ENCODE data around the gene DDX39B.
"Not testable (repeated sequence)": the region's sequence is repeated elsewhere in the genome, so short reads cannot be mapped to it uniquely, and the experiment has no call there.

The DDX39B gene

DNA sequence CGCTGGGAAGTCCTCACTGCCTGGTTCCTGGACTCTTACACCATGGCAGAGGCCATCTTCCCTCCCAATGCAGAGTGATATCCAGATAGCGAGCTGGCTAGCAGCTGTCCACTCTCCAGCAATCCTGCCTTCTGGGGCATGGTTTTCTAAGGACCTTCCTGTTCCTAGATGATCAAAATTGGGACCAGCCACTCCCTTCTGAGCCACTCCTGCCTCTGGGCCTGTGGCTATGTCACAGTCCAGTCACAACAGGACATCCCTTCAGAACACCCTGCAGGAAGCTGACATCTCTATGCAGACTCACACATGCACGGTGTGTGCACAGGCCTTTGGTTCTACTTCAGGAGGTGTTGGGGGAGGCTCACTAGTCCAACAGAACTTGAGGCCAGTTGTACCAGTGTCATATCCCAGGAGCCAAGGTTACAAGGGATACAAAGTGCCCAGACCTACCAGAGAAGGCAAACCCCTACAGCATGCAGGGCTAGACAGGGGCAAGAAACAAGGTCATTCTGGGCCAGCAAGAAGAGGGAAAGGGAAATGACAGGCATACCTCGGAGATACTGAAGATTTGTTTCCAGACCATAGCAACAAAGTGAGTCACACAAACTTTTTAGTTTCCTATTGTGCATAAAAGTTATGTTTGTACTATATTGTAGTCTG lies 15.7 kb downstream of the DDX39B start:
- peak; percentile 49 for DNase-seq

DNA sequence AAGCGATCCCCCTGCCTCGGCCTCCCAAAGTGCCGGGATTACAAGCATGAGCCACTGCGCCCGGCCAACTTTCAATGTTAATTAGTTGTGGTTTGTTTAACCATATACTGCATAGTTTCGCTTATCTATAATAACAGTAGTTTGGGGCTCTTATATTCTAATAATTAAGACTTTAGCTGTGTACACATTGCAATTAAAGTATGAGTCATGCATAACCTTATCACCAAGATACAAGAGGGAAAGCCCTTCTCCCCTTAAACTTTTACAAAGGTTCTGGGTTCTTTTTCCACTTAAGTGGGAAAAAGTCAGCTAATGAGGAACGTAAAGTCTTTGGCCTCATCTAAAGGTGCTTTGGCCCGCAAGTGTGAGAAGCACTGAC lies 16.3 kb downstream of the DDX39B start:
- DNase-seq: no peak

DNA sequence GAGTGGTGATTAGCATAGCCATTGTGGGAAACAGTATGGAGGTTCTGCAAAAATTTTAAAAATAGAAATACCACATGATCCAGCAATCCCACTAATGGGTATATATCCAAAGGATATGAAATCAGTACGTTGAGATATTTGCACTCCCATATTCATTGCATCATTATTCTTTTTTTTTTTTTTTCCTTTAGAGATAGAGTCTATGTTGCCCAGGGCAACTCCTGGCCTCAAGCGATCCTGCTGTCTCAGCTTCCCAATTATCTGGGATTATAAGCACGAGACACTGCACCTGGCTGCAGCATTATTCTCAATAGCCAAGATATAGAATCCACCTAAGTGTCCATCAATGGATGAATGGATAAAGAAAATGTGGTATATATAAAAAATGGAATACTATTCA lies 20.0 kb downstream of the DDX39B start:
- no peak for DNase-seq

DNA sequence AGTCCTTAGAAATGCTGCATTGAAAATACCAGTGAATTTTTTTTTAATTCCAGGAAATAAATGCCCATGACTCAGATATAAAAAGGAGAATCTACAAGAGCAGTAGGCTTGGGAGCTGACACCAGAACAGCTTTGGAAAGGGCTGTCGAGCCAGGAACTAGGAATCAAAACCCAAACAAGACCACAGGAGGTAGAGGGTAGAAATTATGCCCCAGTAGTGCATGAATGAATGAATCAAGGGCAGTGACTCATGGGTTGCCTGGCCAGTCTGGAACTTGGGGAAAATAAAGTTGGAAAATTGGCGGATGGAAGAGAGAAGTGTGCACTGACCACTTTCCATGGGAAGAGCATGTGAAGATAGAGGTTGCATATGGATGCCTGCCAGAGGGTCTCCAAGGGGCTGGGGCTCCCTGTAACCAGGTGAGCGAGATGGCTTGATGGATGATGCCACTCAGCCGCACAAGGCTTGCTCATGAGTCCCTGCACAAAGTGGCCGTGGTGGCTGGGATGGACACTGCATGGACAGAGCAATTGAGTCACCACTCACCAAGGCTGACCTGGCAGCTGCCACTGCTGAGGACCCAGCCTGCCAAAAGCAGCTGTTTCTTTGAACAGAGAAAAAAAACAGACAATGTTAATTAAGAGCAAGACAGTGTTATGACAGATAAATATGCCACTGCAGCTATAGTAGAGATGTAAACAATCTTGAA lies 28.2 kb downstream of the DDX39B start:
- DNase-seq: no peak

DNA sequence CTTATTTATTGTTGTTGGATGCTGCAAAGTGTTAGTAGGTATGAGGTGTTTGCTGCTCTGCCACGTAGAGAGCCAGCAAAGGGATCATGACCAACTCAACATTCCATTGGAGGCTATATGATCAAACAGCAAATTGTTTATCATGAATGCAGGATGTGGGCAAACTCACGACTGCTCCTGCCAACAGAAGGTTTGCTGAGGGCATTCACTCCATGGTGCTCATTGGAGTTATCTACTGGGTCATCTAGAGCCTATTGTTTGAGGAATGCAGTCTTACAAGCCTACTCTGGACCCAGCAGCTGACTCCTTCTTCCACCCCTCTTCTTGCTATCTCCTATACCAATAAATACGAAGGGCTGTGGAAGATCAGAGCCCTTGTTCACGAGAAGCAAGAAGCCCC lies 31.8 kb downstream of the DDX39B start:
- DNase-seq: no peak

DNA sequence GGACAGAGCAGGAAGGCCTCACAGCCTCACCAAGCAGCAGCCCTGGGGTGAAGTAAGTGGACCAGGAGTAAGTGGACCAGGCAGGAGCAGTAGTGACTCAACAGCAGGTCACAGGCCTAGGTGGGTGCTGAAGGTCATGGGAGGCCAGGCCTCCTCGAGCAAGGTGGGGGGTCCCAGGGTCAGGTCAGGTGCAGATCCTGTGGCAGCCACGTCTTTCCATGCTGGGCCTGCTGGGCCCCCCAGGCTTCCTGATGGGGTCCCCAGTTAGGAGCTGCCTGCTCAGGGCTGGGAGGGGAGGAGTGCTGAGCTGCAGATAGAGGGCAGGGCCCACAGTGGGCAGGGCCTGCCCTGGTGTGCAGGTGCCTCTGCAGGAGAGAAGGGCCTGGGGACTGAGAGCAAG lies 32.8 kb downstream of the DDX39B start:
- not testable (repeated sequence) for DNase-seq

DNA sequence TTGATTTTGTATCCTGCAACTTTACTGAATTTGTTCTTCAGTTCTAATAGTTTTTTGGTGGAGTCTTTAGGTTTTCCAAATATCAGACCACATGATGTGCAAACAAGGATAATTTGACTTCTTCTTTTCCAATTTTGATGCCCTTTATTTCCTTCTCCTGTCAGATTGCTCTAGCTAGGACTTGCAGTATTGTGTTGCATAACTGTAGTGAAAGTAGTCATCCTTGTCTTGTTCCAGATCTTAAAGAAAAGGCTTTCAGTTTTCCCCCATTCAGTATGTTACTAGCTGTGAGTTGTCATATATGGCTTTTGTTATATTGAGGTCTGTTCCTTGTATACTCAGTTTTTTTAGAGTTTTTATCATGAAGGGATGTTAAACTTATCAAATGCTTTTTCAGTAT lies 39.2 kb downstream of the DDX39B start:
- no peak for DNase-seq

DNA sequence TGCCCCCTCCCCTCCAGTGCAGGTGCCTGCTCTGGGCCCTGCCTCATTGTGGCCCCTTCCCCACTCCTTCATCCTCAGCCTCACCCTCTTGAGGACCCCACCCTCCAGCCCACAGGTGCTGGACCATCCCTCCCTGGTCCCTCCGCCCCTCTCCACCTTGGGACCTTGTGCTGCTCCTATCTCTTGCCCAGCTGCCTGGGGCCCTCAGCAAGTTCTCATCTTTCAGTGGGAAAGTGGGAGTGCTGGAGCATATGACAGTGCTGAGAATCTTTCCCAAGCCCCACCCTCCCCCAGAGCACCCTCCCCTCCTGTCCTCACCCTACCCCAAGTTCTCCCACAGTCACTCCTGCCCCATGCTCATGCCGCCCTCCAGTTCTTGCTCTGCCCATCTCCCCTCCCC lies 42.2 kb downstream of the DDX39B start:
- not testable (repeated sequence) for DNase-seq

DNA sequence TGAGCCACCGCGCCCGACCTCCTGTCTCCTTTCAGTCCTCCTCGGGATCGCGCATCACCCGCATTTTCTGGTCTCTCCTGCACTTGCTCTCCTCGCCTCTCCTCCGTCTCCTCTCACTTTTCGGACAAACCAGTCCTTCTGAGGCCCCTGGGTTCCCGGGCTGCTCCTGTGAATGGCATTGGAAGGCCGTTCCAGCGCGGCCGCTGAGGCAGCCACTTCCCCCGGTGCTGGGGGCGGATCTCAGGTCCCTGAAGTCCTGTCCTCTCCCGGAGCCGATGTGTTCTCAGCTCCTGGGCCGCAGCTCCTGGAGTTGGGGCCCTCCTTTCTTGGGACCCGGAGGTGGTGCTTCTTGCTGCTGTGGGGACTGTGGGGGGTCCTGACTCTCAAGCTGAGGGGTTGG lies 43.1 kb downstream of the DDX39B start:
- DNase-seq: no peak

DNA sequence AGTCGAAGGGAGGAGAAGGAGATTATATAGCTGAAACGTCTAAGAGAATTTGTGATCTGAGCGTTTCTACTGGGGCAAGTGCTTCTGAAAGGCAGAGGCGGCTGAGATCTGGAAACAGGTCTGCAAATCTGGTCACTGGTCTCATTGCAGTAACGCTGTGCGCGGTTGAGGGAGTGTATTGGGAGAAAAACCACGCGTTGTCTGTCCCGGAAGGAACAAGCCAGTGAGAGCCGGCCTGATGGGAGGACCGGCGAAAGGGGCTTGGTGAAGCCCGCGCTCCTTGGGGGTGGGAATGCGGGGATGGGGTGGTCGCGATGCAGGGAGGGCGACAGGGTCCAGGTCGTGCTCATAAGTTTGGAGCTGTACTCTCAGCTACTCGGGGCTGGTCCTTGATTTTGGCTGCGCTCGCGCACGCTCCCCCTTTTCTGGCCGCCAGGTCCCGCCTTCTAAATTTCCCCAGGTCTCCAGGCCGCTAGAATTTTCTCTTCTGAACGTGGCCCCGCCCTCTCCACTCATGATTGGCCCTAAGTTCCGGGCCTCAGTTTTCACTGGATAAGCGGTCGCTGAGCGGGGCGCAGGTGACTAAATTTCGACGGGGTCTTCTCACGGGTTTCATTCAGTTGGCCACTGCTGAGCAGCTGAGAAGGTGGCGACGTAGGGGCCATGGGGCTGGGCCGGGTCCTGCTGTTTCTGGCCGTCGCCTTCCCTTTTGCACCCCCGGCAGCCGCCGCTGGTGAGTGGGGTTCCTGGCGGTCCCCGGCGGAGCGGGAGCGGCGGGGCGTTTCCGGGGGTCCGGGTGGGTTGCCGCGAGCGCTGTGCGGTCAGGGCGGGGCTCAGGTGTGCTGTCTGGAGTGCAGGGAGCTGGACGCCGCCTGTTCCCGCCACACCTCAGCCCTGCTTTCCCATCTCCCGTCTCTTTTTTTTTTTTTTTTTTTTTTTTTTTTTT lies 44.0 kb downstream of the DDX39B start, which contains the start of gene MICB:
TSS of gene MICB (plus strand) at position 615 of the 946 bp plus-strand sequence. CDS start at position 664, 49 bp downstream.
- peak; percentile 69 for DNase-seq

DNA sequence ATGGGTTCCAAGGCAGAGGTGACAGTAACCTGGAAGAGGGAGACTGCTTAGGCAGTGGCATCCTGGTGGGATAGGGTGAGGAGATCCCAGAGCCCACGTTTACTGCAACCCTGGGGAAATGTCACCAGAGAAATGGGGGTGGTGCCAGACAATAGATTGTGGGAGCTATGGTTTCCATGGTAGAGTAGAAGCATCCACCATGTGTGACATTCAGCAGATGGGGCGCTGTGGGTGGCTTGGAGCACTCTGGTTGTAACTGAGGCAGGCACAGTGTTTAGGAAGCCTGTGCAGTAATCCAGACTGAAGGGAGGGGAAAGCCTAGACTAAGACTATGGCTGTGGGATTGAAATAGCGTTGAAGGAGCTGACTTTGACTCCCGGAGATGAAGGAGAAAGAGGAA lies 45.0 kb downstream of the DDX39B start:
- not testable (repeated sequence) for DNase-seq

DNA sequence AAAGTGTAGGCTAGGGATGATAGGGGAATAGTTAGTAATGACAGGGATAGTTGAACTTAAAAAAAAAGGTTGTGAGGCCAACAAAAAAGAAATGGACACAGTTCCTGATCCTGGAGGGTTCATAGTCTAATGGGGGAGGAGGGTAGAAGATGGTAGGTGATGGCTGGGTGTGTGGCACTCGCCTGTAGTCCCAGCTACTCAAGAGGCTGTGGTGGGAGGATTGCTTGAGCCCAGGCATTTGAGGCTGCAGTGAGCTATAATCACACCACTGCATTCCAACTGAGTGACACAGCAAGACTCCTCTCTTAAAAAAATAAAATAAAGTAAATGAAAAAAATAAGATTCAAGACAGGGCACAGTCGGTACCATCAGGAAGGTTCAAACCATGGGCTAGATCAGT lies 46.2 kb downstream of the DDX39B start:
- DNase-seq: peak; percentile 77

DNA sequence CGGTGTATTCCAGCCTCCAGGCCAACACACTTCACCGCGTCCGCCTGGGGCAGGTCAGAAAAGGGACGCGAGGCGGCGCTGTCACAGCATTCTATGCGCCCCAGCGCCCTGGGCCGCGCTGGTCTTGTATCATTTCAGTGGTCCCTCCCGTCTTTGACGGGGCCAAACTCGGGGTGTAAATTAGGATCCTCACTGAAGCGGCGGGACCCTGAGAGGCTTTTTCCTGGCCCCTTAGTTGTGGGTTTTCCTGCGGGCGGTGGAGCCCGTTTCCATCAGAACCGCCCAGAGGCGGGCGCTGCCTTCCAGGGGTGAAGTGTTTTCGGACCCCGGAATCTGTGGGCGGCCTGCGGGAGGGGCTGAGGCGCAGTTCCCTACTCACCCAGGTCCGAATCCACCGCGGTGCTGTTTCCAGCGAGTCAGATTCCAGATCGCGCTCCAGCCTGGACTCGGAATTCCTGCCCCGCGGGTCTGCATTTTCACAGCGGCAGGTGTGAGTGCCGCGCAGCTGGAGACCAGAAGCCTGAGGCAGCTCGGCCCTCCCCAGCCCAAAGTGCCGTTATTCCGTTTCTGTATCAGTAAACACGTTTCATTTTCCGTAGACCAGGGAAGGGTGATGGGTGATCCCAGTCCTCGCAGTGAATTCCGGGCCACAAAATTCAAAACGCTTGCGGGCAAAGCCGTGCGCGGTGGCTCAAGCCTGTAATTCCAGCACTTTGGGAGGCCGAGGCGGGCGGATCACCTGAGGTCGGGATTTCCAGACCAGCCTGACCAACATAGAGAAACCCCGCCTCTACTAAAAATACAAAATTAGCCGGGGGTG lies 47.7 kb downstream of the DDX39B start:
- peak; percentile 74 for DNase-seq

DNA sequence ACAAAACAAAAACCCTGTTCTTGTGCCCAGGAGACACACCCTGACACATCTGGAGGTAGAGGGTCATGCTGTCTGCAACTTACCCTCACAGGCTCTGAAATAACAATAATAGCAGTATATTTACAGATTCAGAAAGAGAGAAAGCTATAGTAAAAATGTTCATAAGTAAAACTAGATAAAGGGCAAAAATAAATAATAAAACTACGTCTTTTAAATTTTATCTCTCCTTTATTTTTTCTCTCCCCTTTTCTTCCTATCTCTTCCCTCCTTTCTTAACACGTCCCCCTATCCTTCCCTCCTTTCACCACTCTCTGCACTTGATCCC lies 48.3 kb downstream of the DDX39B start:
- DNase-seq: not testable (repeated sequence)

DNA sequence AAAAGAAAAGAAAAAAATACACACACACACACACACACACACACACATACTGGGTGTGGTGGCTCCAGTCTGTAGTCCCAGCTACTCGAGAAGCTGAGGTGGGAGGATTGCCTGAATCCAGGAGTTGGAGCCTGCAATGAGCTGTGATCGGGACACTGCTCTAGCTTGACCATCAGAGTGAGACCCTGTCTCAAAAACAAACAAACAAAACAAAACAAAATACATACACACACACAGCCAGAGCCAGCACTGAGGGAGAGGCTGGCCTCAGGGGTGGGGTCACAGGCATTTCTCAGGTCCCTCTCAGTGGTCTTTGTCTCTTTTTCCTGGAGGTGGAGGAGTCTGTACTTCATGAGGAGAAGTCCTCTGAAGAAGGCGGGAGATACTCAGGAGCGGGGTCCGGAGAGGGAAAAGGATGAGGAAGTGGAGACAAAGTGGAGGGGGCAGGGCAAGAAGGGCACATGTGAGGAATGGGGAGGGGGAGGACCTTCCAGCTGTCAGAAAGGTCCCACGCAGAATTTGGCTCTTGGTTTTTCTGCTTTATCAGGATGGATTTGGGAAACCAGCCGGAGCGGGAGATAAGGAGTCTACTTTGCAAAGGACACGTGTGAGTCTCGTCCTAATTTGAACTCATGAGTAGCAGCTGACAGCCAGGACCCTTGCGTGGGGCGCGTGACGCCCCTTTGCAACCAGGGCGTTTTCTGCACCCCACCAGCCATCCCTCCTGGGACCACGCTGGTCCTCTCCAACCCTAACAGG lies 51.5 kb downstream of the DDX39B start:
- no peak for DNase-seq

DNA sequence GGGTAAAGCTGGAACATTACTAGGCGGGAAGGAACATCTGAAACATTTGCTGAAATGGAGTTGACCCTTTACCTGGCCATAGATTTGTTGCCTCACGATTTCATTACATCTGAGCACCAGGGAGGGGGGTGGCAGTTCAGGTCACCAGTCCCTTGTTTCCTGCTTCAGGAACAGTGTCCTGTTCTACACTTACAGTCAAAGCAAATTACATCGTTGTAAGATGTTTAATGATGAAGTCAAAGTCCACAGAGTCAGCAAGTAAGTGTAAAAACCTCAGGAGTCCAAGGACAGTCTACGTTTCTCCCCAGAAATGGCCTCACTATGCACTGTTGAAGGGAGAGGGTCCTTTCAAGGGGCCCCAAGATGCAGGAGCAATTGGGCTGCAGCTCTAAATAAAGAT lies 52.7 kb downstream of the DDX39B start:
- no peak for DNase-seq

DNA sequence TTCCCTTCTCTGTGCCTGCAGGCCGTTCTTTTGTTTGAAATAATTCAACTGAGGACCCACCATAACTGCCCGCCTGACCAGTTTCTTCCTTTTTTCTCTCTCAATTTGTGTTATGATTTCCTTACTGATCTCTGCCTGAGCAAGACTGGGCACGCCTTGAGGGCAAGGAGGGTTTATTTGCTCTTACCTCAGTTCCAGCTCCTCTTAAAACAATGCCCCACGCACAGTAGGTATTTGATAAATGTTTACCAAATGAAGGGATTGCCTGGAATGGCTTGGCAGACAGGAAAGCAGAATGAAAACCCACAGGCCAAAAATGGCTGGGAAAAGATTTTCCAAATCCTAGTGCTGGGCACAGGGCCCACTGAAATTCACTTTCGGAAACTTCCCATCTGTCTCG lies 54.1 kb downstream of the DDX39B start:
- not testable (repeated sequence) for DNase-seq

DNA sequence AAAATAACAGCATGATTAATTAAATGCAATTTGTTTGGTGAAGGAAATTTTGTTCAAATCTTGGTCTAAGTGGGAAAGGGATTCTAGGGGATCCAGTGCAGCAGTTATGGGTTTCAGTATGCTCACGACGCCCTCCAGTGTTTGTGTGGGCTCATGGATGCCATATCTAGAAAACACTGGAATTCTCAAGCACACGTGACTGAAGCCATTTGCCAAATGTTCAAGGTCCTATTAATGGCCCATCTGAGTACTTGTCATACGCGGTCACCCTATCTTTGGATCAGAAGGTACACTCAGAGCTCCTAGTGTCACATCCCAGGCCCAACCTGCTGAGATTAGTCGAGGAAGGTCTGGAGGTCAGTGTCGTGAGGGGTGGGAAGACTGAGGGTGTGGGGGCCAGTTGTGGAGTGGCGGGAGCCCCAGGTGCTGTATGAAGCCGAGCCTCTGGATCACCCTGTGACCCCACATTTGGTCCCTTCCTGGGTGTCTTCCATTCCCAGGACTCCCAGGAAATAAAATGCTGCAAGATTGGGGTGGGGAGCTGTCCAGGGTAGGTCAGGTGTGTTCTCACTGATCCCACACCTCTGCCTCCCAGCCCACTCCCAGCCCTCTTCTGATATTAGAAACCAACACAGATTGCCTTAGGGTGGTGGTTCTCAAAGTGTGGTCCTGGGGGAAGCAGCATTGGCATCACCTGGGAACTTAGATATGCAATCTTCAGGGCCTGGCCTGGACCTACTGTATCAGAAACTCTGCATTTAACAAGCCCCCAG lies 55.6 kb downstream of the DDX39B start:
- DNase-seq: not testable (repeated sequence)

DNA sequence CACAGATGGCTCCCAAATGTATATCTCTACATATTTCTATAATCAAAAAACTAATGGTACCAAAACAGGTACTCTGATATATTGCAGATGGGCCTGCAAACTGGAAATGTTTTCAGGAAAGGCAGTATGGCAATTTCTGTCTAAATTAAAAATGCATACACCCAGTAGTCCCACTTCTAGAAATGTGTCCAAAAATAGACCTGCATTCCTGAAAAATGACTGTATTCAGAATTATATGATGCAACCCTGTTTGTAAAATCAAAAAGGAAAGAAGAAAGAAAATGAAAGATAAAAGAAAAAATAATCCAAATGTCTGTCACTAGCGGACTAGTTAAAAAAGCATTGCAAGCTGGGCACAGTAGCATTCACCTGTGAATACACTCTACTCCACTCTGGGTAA lies 56.7 kb downstream of the DDX39B start:
- DNase-seq: peak; percentile 53

DNA sequence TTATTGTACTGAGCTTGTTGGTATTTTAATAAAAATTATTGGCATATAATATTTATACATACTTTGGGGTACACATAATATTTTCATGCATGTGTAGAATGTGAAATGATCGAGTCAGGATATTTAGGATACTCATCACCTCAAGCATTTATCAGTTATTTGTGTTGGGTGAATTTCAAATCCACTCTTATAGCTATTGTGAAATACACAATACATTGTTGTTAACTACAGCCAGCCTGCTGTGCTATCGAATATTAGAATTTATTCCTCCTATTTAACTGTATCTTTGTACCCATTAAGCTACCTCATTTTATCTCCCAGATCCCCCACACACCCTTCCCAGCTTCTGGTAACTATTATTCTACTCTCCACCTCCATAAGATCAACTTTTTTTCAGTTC lies 58.4 kb downstream of the DDX39B start:
- DNase-seq: no peak

DNA sequence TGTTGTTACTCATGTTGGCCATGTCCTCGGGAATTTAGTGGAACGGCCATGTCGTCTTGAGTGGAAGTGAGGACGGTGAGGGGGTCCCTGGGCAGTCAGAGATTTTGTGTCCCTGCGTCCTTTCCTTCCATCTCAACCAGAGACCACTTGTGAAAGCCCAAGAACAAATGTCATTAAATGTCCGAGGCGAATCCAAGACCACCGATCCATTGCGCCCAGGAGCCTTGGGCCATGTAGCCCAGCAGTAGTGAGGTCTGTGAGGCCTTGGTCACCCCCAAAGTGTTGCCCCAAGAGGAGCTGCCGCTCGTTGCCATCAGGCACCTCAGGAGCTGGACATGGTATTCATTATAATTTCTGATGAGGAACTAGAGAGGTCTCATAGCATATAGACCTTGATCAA lies 61.2 kb downstream of the DDX39B start:
- no peak for DNase-seq
